Stimulated activated naive CD8-positive, alpha-beta T cell treated with anti-CD3 and anti-CD28 coated beads, Interleukin-15, Interleukin-2, amounts not matched to agents 100 U/mL and 50 U/mL, for 24 hours (primary cell): Measurements from ENCODE around the gene ACVR1C.
A peak's percentile ranks its signal among the peaks of the same experiment; 100 is the strongest.
"Not testable (repeated sequence)": the region's sequence is repeated elsewhere in the genome, so short reads cannot be mapped to it uniquely, and the experiment has no call there.

Experiments used
- ATAC-seq: fragments of 150-1000 bp; cut with Tn5 transposase; one replicate; pipeline ENCODE4 v1.10.0; 2021
- DNase-seq: peaks from one replicate; pipeline ENCODE4 v3.0.0; 2021

ACVR1C gene

DNA sequence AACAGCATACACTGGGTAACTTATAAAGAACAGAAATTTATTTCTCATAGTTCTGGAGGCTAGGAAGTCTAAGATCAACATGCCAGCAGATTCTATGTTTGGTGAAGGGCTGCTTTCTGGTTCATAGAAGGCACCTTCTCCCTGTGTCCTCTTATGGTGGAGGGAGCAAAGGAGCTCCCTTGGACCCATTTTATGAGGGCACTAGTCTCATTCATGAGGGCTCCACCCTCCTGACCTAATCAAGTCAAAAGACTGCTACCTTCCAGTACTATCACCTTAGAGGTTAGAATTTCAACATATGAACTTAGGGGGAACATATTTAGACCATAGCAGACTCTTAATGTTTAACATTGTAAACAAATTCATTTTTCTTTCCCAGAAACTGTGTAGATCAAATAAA is 54.5 kb downstream of the ACVR1C start:
- ATAC-seq (no peak), DNase-seq (no peak)

DNA sequence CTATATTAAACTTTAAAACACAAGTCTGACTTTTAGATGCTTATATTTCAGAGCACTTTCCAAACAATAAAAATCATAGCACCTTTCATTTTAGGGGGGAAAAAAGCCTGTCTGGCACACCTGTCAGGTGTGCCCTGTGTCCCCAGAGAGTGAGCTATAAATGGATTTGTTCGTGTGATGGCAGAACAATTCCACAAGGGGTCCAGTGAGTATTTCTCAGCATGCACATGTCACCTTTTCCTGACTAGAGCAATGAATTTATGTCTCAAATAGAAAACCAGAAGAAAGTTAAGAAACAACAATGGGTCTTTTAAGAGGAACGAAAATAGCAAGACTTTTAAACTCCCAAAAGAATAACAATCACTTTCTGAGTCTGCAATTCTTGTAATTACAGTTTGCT is 55.9 kb downstream of the ACVR1C start:
- DNase-seq = no peak
- ATAC-seq = no peak

DNA sequence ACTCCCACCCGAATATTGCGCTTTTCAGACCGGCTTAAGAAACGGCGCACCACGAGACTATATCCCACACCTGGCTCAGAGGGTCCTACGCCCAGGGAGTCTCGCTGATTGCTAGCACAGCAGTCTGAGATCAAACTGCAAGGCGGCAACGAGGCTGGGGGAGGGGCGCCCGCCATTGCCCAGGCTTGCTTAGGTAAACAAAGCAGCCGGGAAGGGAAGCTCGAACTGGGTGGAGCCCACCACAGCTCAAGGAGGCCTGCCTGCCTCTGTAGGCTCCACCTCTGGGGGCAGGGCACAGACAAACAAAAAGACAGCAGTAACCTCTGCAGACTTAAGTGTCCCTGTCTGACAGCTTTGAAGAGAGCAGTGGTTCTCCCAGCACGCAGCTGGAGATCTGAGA is 62.0 kb downstream of the ACVR1C start:
- DNase-seq, ATAC-seq: not testable (repeated sequence)

DNA sequence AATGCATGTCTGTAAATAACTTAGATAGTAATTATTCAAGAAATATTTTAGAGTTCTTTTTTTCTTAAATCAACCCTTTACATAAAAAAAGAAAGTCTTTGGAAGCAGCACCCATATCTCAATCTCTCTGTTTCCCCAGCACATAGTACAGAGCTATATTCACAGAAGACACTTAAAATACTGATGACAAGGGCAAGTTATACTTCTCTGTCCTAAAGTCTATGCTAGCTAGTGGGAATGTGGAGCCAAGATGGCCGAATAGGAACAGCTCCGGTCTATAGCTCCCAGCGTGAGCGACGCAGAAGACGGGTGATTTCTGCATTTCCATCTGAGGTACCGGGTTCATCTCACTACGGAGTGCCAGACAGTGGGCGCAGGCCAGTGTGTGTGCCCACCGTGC is 62.6 kb downstream of the ACVR1C start:
- ATAC-seq, DNase-seq: not testable (repeated sequence)

DNA sequence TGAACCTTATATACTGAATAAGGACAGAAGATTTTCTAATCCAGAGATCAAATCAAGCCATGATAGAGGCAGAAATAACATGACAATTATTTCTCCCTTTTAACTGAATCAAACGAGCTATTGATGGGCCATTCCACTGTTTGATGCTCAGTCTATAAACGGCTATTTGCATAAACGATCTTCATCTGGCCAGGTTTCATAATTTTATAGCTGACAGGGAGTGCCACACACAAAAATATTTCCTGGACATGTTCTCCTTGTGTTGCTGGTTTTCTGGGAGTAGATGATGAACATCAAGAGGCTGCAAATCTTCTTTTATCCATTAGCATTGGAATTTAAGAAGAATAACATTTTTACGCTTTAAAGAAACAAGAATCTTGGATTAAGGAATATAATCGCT is 63.1 kb downstream of the ACVR1C start:
- no peak for ATAC-seq

DNA sequence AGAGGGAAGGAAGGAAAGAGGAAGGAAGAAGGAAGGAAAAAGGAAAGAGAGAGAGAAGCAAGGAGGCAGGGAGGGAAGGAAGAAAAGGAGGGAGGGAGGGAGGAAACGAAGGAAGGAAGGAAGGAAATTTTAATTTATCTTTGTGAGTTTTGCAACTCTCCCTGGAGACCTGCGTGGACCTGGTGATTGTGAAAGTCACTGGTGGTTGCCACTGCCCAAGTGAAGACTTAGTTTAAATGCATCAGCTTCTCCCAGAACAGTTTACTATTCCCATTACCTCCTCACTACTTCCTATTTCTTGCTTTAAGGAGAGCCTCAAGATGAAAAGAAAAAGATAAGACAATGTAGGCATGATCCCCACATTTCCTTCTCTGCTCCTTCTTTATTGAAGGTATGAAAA is 68.8 kb downstream of the ACVR1C start:
- no peak for ATAC-seq
- DNase-seq = no peak

More for the DNA sequence above, 63.1 kb downstream of the ACVR1C start:
- DNase-seq = no peak

DNA sequence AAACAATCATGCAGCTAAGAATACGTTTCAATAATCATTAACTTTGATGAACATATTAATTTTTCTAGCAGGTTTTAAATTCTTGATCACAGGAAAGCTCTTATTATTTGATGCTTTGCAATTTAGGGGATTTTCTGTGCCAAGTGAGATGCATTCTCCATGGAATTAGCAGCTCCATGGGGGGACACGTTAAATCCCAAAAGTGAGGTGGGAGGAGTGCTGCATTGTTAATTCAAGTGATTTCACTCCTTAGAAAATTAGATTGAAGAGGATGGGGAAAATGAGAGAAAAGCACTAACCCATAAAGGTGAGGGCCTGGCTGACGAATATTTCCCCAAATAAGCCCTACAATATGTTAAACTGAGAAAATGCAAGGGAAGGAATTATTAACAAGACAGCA is 69.2 kb downstream of the ACVR1C start:
- DNase-seq (no peak), ATAC-seq (no peak)

DNA sequence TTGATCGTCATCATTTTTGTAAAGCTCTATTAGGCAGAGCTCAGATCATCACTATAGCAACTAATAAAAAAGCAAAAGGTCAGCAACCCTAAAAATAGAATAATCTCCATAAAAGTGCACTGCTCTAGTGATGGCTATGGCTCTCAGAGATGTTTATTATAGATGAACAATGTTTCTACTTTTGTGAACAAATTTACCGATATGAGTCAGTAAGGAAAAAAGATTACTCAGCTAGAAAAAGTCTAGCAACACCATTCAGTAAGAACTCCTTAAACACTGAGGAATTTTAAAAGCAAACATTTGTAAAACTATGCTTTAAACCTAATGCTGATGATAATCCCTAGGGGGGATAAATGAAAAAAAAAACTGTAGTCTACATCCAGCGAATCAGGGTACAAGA is 69.6 kb downstream of the ACVR1C start:
- DNase-seq (no peak), ATAC-seq (no peak)

DNA sequence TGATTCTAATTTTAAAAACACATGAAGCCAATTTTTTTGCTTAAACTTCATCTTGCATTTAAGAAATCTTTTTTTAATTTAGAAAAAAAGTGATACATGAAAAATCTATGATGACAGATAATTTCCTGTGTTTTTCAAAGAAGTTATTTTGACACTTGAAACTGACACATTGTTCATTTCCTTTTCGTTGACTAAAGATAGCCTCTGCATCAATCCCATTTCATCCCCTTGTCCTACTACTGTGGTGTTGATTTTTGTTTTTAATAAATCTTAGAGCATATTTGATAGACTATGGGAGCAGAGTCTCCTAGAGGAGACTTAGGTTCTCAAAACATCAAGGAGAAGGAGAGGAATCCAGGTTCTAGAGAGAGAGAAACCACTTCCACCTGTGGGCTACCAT is 70.9 kb downstream of the ACVR1C start:
- ATAC-seq = no peak

DNA sequence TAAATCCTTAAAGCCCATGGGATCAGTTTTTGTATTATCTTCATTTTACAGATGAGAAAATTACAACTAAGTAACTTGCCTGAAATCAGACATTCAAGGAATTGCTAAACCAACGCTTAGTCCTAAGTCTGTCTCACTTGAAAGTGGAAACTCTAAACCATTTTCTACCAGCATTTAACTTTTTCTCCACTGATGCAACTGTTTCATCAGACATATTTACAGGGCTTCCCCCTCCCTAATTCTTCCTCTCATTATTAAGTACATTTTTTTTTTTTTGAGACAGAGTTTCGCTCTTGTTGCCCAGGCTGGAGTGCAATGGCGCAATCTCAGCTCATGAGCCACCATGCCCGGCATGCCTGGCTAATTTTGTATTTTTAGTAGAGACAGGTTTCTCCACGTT is 88.6 kb downstream of the ACVR1C start:
- ATAC-seq = no peak
- no peak for DNase-seq

More for the DNA sequence above, 70.9 kb downstream of the ACVR1C start:
- DNase-seq = no peak

DNA sequence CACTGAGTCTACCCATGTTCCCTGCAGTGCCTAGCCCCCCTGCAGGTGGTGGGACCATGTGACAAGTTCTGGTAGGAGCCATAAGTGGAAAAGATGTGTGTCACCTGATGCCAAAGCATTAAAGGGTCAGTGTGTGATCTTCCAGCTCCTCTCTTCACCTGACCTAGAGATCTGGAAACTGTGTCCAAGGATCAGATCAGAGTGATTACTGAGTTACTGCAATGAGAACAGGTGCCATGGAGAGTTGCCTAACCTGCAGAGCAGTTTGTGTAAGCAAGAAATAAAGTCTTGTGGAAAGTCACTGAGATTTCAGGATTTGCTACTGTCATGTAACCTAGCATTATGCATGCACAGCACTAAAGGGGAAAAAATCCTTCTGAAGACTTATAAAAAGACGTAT is 90.6 kb downstream of the ACVR1C start:
- no peak for DNase-seq
- no peak for ATAC-seq

DNA sequence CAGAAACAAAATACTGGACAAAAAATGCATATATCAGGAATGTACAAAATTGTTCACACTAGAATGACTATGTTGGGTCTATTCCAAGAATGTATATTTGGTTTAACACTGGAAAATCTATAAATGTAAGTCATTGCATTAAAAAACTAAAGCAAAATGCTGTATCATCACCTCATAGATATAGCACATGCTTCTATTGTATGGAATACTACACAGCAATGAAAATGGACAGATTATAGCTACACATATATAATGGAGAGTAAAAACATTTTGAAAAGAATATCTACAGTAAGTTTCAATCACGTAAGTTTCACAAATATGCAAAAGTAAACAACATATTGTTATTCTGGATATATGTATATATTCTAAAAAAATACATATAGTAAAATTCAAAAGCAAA is 91.8 kb downstream of the ACVR1C start:
- no peak for ATAC-seq

DNA sequence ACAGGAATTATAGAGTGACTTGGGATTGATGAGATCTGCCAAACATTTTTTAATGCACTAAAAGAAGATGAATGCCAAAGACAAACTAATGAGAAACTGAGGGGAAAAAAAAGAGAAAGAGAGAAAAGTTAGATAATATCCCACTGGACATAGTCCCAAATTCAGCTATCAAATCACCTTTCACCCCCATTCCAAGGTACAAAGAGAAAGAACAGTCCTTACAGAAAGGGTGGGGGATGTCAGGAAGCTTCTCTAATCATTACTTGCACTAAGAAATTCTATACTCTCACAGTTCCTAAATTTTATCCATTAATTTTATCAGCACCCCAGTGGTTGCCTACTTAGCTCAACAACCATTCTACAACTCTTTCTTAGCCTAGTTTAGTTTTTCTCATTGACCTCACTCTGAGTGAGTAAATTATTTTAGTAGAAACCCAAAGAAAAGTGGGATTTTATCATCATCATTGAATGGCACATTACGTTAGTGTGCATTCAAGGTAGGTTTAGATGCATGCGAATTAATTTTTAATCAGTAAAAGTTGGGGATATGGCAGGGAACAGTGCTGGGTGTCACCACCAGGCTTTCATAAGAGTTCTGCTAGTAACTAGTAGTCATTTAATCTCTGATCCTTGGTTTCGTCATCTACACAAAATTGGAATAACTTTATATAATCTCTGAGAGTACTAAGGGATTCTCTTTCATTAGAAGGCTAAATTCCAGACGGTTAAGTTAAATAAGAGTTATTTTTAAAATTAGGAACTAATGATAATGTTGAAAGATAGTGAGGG is 99.5 kb downstream of the ACVR1C start:
- no peak for ATAC-seq
- no peak for DNase-seq

More for the DNA sequence above, 91.8 kb downstream of the ACVR1C start:
- DNase-seq = no peak

DNA sequence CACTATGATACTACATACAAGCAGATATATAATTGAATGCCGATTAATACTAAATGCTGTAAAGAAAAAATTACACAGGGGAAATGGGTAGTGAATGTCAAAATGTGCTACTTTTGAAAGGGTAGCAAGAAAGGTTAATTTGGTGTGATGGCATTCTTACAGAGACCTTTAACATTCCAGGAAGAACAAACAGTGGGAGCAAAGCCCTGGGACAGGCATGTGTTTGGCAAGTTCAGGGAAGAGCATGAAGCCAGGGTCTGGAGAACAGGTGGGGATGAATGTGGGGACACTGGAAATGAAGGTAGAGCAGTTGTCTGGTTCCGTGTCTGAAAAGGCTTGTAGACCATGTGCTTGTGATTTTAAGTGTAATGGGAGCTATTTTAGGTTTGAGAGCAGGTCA is 102.6 kb downstream of the ACVR1C start:
- DNase-seq (no peak), ATAC-seq (no peak)

DNA sequence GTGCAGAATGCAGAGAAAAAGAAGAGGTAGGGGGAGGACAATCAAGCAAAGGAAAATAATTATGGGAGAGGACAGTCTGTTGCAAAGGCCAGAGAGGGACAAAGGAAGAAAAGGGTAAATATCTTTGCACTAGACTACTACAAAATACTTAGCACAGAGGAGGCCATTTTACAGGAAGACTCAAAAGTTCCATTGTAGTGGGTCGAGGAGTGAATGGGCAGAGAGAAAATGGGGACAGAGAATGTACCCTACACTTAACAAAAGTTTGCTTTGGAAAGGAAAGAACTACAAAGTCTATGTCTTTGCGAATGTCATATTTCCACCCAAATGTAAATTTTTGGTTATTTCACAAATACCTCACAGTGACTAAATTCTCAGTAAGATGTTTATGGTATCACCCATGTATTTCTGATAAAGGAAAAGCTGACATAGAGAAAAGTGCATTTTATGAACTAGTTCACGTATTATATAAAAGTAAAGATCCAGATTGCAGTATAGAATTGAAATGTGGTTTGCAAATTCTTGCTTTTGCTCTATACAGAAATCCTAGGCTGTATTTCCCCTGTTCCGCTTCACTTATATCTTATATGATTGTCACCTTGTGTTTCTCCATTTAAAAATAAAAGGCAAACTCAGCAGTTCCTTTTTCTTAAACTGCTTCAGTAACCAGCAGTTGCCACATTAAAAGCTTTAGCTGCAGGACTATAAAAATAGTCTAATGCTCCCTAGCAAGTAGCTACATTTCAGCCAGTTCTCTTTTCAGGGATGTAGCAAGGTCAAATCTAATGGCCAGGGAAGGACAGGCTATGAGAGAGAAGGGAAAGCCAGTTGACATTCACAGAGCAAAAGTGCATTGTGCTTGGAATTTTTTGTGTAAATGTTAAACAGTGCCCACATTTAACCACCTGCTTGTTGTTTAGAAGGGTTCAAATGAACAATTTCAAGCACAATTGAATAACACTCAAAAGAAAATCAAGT is 105.1 kb downstream of the ACVR1C start:
- DNase-seq (no peak), ATAC-seq (no peak)

DNA sequence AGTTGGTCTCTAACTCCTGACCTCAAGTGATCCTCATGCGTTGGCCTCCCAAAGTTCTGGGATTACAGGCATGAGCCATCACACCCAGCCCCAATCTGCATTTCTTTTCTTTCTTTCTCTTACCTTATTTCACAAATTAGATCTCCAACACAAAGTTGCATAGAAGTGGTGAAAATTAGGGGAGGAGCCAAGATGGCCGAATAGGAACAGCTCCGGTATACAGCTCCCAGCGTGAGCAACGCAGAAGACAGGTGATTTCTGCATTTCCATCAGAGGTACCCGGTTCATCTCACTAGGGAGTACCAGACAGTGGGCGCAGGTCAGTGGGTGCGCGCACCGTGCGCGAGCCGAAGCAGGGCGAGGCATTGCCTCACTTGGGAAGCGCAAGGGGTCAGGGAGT is 113.7 kb downstream of the ACVR1C start:
- not testable (repeated sequence) for DNase-seq, ATAC-seq

DNA sequence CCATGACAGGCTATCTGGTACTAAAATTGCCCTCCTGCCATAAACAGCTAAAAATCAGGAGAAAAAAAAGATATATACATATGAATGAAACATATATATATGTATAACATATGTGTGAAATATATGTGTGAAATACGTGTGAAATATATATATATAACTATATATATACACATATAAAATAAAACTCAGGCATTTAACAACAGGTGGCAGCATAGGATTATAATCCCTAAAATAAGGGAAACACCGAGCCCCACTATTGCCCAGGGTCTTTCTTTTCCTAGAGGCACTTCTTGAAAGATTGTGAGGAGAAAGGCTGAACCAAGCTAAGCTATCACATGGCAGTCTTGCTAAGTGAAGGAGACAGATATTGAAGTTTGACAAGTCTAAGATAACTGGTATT is 118.9 kb downstream of the ACVR1C start:
- ATAC-seq (no peak), DNase-seq (no peak)

DNA sequence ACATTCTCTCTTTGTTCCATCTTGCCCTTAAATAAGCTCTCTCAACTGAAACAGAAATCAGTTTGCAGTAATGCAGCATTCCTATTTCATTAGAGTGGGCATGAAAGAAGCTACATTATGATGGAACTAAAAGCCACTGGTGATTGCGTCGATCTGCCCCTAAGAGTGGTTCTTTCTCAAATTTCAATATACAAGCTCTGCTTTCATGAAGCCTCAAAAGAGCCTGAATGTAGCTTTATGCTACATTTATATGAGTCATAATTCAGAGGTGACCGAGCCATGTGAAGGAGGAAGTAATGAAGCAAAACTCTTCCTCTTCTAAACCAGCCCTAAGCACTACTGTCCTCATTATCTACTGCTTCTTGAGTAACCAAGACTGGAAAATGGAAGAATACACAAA is 120.0 kb downstream of the ACVR1C start:
- ATAC-seq (peak; percentile 19), DNase-seq (no peak)

DNA sequence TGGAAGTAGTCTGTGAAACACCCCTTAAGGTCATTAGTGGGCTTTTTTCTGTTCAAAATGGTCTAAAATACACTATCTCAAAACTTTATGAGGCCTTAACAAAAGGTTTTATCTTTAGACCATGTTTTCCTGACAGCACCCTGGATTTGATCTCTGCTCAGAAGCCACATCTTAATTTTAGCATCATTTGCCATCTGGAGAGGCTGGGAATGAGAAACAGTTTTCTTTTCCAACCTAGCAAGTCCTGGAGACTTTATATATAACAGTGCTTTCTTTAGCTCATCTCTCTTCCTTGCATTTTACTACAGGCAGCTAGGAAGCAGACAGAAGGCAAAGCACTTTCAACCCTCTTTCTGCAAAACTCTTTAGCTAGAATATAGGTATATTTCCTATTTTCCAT is 122.1 kb downstream of the ACVR1C start:
- ATAC-seq (no peak), DNase-seq (no peak)

DNA sequence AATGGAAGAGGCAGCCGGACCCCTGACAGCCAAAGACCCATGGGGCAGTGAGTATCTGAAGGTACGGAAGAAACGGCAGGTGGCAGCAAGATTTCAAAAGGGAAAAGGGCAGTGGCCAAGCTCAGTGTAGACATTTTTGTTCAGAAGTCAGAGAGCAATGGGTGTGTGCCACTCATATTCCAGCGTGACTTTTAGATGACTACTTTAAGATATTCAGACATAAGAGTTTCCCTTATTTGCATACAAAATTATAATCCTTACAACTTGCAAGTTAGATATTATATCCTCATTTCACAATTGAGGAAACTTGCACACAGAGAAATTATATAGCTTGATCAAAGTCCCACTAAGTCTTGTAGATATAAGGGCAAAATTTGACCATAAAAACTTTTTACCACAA is 124.0 kb downstream of the ACVR1C start:
- ATAC-seq (no peak), DNase-seq (no peak)

DNA sequence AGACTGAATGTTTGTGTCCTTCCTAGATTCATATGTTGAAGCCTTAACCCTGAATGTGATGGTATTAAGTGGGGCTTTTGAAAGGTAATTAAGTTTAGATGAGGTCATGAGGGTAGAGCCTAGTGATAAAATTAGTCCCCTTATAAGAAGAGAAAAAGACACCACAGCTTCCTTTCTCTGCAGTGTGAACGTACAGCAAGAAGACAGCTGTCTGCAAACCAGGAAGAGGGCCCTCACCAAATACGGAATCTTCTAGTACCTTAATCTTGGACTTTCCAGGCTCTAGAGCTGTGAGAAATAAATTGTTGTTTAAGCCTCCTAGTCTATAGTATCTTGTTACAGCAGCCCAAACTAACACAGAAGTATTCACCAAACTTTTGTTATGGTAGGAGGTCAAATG is 127.6 kb downstream of the ACVR1C start:
- DNase-seq = no peak
- ATAC-seq = no peak

DNA sequence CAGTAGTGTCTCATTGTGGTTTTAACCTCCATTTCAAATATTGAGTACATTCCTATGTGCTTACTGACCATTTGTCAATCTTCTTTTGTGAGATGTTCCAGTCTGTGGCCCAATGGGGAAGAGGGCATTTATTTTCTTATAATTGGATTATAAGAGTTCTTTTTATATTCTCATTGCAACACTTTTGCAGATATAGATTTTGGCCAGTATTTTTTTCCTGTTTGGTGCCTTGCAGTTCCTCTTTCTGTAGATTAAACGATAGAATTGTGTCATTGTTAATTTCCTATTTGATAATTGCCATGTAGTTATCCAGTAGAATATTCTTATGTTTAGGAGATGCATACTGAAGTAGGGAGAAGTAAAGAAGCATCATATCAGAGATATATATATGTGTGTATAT is 128.3 kb downstream of the ACVR1C start:
- no peak for ATAC-seq
- DNase-seq = no peak

DNA sequence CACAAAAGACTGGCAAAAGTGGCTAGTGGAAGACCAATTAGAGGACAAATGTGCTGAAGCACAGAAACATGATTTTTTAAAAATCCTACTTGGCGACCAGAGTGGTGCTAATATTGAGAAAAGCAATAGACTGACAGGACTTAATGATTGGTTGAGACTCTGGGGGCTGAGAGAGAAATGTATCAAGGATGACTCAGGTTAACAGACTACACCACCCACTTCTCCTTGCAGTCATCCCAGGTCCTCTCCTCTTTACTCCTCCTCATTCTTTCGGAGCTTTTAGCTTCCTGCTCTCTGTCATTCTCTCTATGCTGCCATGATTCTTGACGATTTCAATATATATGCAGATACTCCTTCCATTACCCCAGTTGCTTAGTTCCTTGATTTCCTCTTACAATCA is 130.2 kb downstream of the ACVR1C start:
- DNase-seq (no peak), ATAC-seq (no peak)
